ENCODE data around the gene ADGRL1.

DNA sequence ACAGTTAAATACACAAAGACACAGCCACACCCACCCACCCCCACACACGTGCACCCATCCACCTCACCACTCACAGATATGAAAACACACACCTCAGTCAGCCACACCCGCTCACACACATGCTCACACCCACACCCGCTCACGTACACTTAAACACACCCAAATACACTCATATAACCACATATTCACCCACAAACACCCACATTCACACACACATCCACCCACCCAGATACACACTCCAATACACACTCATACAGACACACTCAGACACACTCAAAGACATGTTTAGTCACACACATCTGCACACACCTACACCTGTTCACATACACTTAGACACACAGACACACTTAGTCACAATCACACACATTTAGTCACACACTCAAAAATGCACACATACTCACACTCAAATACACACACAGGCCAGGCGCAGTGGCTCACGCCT, 30.6 kb downstream of the ADGRL1 start:
- TF ChIP-seq, protein P1, sequence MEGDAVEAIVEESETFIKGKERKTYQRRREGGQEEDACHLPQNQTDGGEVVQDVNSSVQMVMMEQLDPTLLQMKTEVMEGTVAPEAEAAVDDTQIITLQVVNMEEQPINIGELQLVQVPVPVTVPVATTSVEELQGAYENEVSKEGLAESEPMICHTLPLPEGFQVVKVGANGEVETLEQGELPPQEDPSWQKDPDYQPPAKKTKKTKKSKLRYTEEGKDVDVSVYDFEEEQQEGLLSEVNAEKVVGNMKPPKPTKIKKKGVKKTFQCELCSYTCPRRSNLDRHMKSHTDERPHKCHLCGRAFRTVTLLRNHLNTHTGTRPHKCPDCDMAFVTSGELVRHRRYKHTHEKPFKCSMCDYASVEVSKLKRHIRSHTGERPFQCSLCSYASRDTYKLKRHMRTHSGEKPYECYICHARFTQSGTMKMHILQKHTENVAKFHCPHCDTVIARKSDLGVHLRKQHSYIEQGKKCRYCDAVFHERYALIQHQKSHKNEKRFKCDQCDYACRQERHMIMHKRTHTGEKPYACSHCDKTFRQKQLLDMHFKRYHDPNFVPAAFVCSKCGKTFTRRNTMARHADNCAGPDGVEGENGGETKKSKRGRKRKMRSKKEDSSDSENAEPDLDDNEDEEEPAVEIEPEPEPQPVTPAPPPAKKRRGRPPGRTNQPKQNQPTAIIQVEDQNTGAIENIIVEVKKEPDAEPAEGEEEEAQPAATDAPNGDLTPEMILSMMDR (IDR thresholded peaks at IDR 0.05): no peak
- no peak for TF ChIP-seq POLR2A (IDR thresholded peaks at IDR 0.05)
